NT2/D1 (cell line): Measurements from ENCODE around the gene ABR.

Experiments used
- SUZ12 ChIP-seq: IDR thresholded peaks from 2 replicates; pipeline ENCODE4 v1.6.1; 2011; ENCODE audit not compliant: insufficient read length, insufficient read depth; ENCODE audit errors: extremely low read depth
- ZNF274 ChIP-seq: IDR thresholded peaks from 2 replicates; pipeline ENCODE4 v1.6.1; 2011; ENCODE audit warnings: mild to moderate bottlenecking, low read depth, low read length

DNA sequence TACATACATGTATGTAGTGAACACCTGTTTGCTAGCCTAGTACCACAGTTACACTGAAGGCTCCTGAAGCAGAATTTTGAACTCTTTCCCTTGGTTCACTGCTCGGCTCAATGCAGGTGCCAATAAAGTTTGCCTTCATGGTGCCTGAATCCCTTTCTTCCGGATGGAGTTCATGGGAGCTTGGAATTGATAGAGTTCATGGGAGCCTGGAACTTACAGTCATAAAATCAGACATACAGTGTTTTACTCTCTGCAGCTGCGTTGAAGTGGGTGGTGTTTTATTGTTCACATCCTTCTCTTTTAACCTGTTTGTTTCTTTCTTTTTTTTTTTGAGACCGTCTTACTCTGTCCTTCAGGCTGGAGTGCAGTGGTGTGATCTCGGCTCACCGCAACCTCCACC lies 29.2 kb upstream of the ABR start:
- TF ChIP-seq SUZ12 (no peak), ZNF274 (no peak)
